B cell (primary cell): ENCODE data around the gene ZNF366. TPM values are rescaled to one million over a fixed set of nuclear protein-coding genes. Genes with fewer than 3 reads are reported as not detected.

Experiments
- ATAC-seq: fragments of 200-7000 bp; cut with Tn5 transposase; one replicate; pipeline ENCODE4 v1.10.0; 2021; ENCODE audit warnings: low read depth, mild to moderate bottlenecking, moderate number of reproducible peaks, moderate library complexity
- CTCF ChIA-PET: fragments of 350-600 bp; sonication (Branson Sonifier 250); formaldehyde crosslinking; loops from one replicate; lab custom pipeline; 2021; ENCODE audit warnings: antibody characterized with exemption, inconsistent platforms; lab: Charles Lee
- POLR2A ChIA-PET: fragments of 350-600 bp; sonication (Branson Sonifier 250); formaldehyde crosslinking; loops from one replicate; lab custom pipeline; 2021; ENCODE audit warnings: antibody characterized with exemption; lab: Charles Lee
- DNase-seq: peaks from one replicate; pipeline ENCODE4 v3.0.0; 2013
- H2AFZ ChIP-seq: 2 replicates; pipeline ENCODE4 v1.6.1; 2012; ENCODE audit warnings: mild to moderate bottlenecking, low read depth, low read length; ENCODE audit not compliant: insufficient read depth, poor library complexity, severe bottlenecking
- H3K27ac ChIP-seq, 2 donors: 1 replicate in 1 of 2; 2 replicates in 1 of 2; pipeline ENCODE4 v1.5.1; 2012 to 2013; ENCODE audit warnings: low read length in 2 of 2, mild to moderate bottlenecking in 2 of 2, moderate library complexity in 1 of 2
- H3K27me3 ChIP-seq, 4 experiments: fragments of 200-600 bp in 1 of 4; sonication (generic) in 1 of 4; replicated peaks in 1 of 4; 1 replicate in 2 of 4; 2 replicates in 2 of 4; pipeline versions ENCODE4 v1.6.1 to v1.7.0; 2013 to 2016; ENCODE audit warnings: low read length in 3 of 4, mild to moderate bottlenecking in 2 of 4, mixed read lengths in 1 of 4, moderate library complexity in 1 of 4; ENCODE audit not compliant: insufficient read depth in 4 of 4, control insufficient read depth in 3 of 4; ENCODE audit errors: control extremely low read depth in 1 of 4
- H3K36me3 ChIP-seq, 2 experiments: replicated peaks in 1 of 2; 1 replicate in 1 of 2; 2 replicates in 1 of 2; pipeline versions ENCODE4 v1.6.1 to v1.7.1; 2013; ENCODE audit warnings: low read length in 1 of 2; ENCODE audit not compliant: insufficient read depth in 2 of 2, control insufficient read depth in 1 of 2; ENCODE audit errors: control extremely low read depth in 1 of 2, extremely low read depth in 1 of 2
- H3K4me1 ChIP-seq, 2 donors: fragments of 200-600 bp in 1 of 2; sonication (generic) in 1 of 2; 1 replicate in 1 of 2; 2 replicates in 1 of 2; pipeline versions ENCODE4 v1.5.1 to v1.6.1; 2013 to 2017; ENCODE audit warnings: low read length in 2 of 2; ENCODE audit not compliant: control insufficient read depth in 2 of 2, insufficient read depth in 2 of 2
- H3K4me2 ChIP-seq: replicated peaks from 2 replicates; pipeline ENCODE3; 2012; ENCODE audit warnings: mild to moderate bottlenecking, low read depth, low read length; ENCODE audit not compliant: poor library complexity, severe bottlenecking
- H3K4me3 ChIP-seq, 5 experiments: fragments of 200-600 bp in 1 of 5; sonication (generic) in 1 of 5; 1 replicate in 3 of 5; 2 replicates in 2 of 5; pipeline versions ENCODE4 v1.5.1 to v1.7.0; 2011 to 2016; ENCODE audit warnings: low read length in 4 of 5, mild to moderate bottlenecking in 4 of 5, low read depth in 2 of 5, control low read depth in 1 of 5, moderate library complexity in 1 of 5; ENCODE audit not compliant: insufficient read depth in 1 of 5; ENCODE audit errors: control extremely low read depth in 1 of 5, extremely low read depth in 1 of 5
- H3K79me2 ChIP-seq: fragments of 200-600 bp; sonication (generic); one replicate; pipeline ENCODE4 v1.6.0; 2016; ENCODE audit warnings: low read length; ENCODE audit not compliant: control insufficient read depth, insufficient read depth
- H3K9ac ChIP-seq: fragments of 200-600 bp; sonication (generic); 2 replicates; pipeline ENCODE4 v1.6.1; 2017; ENCODE audit warnings: mild to moderate bottlenecking, low read length, moderate library complexity
- H3K9me3 ChIP-seq, 3 donors: one replicate each; pipeline versions ENCODE4 v1.6.1 to v1.7.1; 2013; ENCODE audit warnings: low read length in 2 of 3; ENCODE audit not compliant: control insufficient read depth in 2 of 3, insufficient read depth in 1 of 3; ENCODE audit errors: control extremely low read depth in 1 of 3
- H4K20me1 ChIP-seq: 2 replicates; pipeline ENCODE4 v1.6.0; 2012; ENCODE audit warnings: mild to moderate bottlenecking, low read length; ENCODE audit not compliant: insufficient read depth, control insufficient read depth, poor library complexity, severe bottlenecking
- H3K27ac Mint-ChIP-seq: one replicate; pipeline ENCODE4 v1.8.0; 2021; ENCODE audit warnings: mixed read lengths
- H3K27me3 Mint-ChIP-seq: one replicate; pipeline ENCODE4 v1.8.0; 2021; ENCODE audit warnings: mixed read lengths
- H3K4me1 Mint-ChIP-seq: one replicate; pipeline ENCODE4 v1.8.0; 2021; ENCODE audit warnings: mixed read lengths
- H3K4me3 Mint-ChIP-seq: one replicate; pipeline ENCODE4 v1.8.0; 2021; ENCODE audit warnings: mixed read lengths
- H3K9me3 Mint-ChIP-seq: one replicate; pipeline ENCODE4 v1.8.0; 2022; ENCODE audit warnings: mixed read lengths; ENCODE audit not compliant: insufficient read depth
- CTCF ChIP-seq: fragments of 200-600 bp; IDR thresholded peaks from one replicate; pipeline ENCODE4 v1.8.0; 2022; ENCODE audit warnings: antibody characterized with exemption, mild to moderate bottlenecking
- EZH2 ChIP-seq: IDR thresholded peaks from 2 replicates; pipeline ENCODE4 v1.6.1; 2012; ENCODE audit warnings: borderline replicate concordance, low read depth, mild to moderate bottlenecking, moderate library complexity, low read length; ENCODE audit not compliant: insufficient read depth, poor library complexity, severe bottlenecking
- WGBS: methylation state at CpG from one replicate; pipeline ENCODE4 v1.1.5; 2013; ENCODE audit warnings: missing lambda C conversion rate; ENCODE audit not compliant: insufficient coverage; 5-methylcytosine and 5-hydroxymethylcytosine counted together
- intact Hi-C: fragments of 100-400 bp; cut with micrococcal nuclease; formaldehyde crosslinking; loops from one replicate; pipeline ENCODE4 v1.10.0; 2022
- polyA plus RNA-seq: library from polyadenylated mRNA; depleted of rRNA; stranded (reverse); fragments of >200 nt; gene quantifications from 2 replicates; pipeline ENCODE4 v1.2.3, GENCODE V29; 2012
- total RNA-seq, 2 donors: library from RNA; stranded (reverse); fragments of 120-200 nt in 1 of 2; gene quantifications; 1 replicate in 1 of 2; 2 replicates in 1 of 2; pipeline versions ENCODE4 v1.2.3 to v1.2.4, GENCODE V29; 2013 to 2022

ZNF366 gene
- total and polyA plus RNA-seq, 2 donors (not counting 1 experiment from before 2014, with no cell fraction given) = 0.03 TPM; not detected in 1

- intact Hi-C loops = no loop called here
- POLR2A ChIA-PET = no interaction called here
Measured at GRCh38 chr5:72459913-72460312, 47.3 kb downstream of the ZNF366 start.

GRCh38 chr5:72459089-72459661 is 48.0 kb downstream of the ZNF366 start:
- Histone ChIP-seq H3K36me3 (no peaks in the 10 kb centered on the region), H2AFZ (no peak overlapping the region), H3K79me2 (no peaks in the 10 kb centered on the region), H3K9ac (no peak overlapping the region), H3K4me2 (no peak overlapping the region), H3K27me3 (no peaks in the 10 kb centered on the region), H3K4me3 (no peak overlapping the region), H3K4me1 (peaks cover 0 to 2% of the 10 kb centered on the region in 2 donors), H3K9me3 (peaks cover 0 to 4% (median 0%) of the 10 kb centered on the region in 3 donors), H4K20me1 (no peaks in the 10 kb centered on the region), H3K27ac (no peak overlapping the region)
- no peaks in the 10 kb centered on the region for H3K9me3 Mint-ChIP-seq
- 60% methylated on average over 5 of the region's 5 CpGs for WGBS
- peaks cover 4% of the 10 kb centered on the region for H3K27me3 Mint-ChIP-seq
- DNase-seq (no peak), ATAC-seq (no peak)
- H3K4me3 Mint-ChIP-seq = no peak overlapping the region
- H3K4me1 Mint-ChIP-seq = peaks cover 5% of the 10 kb centered on the region
- POLR2A ChIA-PET = no interaction called here
- H3K27ac Mint-ChIP-seq = no peak overlapping the region
- intact Hi-C loops = no loop called here
- CTCF ChIA-PET = no interaction called here
- no peak for TF ChIP-seq EZH2
- TF ChIP-seq CTCF = no peak

More at GRCh38 chr5:72459913-72460312, 47.3 kb downstream of the ZNF366 start:
- Mint-ChIP-seq H3K27ac (no peak overlapping the region), H3K27me3 (peaks cover 4% of the 10 kb centered on the region), H3K4me3 (no peak overlapping the region), H3K4me1 (peaks cover 1% of the 10 kb centered on the region), H3K9me3 (no peaks in the 10 kb centered on the region)
- H3K4me1 ChIP-seq = peaks cover 0 to under 1% of the 10 kb centered on the region in 2 donors
- TF ChIP-seq CTCF = no peak
- no peaks in the 10 kb centered on the region for H3K27me3 ChIP-seq
- H3K4me2 ChIP-seq = no peak overlapping the region
- no peak overlapping the region for H3K4me3 ChIP-seq
- H3K27ac ChIP-seq = no peak overlapping the region
- no peaks in the 10 kb centered on the region for H3K36me3 ChIP-seq
- ATAC-seq (no peak), DNase-seq (no peak)
- CTCF ChIA-PET = no interaction called here
- no peaks in the 10 kb centered on the region for H4K20me1 ChIP-seq
- H3K9me3 ChIP-seq = peaks cover 0 to 4% (median 0%) of the 10 kb centered on the region in 3 donors
- WGBS = 97% methylated on average over 18 of the region's 18 CpGs
- no peak overlapping the region for H2AFZ ChIP-seq
- no peak overlapping the region for H3K9ac ChIP-seq
- H3K79me2 ChIP-seq = no peaks in the 10 kb centered on the region
